CD4-positive, alpha-beta T cell treated with Interleukin-12 subunit alpha and Interleukin-12 subunit beta, for 1 hour (primary cell): ENCODE measurements around the gene BATF3.
"Not testable (repeated sequence)": the region's sequence is repeated elsewhere in the genome, so short reads cannot be mapped to it uniquely, and the experiment has no call there.

Experiments
- DNase-seq: peaks from one replicate; pipeline ENCODE4 v3.0.0-alpha.2; 2020

Gene BATF3, protein sequence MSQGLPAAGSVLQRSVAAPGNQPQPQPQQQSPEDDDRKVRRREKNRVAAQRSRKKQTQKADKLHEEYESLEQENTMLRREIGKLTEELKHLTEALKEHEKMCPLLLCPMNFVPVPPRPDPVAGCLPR

DNA sequence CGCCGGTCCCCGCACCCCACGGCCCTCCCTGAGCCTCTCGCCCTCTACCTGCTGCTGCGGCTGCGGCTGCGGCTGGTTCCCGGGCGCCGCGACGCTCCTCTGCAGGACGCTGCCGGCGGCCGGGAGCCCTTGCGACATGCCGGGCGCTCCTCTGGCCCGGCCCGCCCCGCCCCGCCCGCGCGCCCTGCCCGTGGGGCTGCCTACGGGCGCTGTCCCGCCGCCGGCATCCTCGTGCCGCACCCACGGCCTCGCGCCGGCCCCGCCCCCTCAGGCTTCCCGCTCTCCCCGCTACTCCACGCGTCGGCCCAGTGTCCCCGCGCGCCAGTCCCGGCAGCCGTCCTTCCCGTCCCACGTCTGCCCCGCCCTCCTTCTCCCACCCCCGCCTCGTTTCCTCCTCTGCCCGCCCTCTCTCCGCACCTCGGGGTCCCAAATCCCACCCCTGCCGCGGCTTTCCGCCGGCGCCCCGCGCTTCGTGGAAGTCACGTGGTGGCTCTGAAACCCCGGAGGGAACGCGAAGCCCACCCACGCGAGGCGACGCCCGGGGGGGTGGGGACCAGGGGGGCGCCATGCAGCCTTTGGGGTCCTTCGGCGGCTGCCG lies at the start of gene BATF3:
BATF3 (minus strand) TSS at position 216 of the 598 bp plus-strand sequence; CDS start at position 138, 78 bp downstream.
- DNase-seq, result peak; percentile 52

DNA sequence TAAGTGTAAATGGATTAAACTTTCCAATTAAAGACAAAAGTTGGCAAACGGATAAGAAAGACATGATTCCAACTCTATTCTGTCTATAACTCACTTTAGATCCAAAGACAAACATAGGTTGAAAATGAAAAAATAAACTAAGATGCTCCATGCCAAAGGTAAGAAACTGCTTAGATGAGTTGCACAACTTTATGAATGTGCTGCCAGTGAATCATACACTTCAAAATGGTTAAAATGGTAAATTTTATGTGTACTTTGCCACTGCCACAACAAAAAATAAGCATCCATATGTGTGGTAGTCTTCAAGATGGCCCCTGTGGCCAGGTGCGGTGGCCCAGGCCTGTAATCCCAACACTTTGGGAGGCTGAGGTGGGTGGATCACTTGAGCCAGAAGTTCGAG lies 46.9 kb upstream of the BATF3 start:
- DNase-seq, result no peak

DNA sequence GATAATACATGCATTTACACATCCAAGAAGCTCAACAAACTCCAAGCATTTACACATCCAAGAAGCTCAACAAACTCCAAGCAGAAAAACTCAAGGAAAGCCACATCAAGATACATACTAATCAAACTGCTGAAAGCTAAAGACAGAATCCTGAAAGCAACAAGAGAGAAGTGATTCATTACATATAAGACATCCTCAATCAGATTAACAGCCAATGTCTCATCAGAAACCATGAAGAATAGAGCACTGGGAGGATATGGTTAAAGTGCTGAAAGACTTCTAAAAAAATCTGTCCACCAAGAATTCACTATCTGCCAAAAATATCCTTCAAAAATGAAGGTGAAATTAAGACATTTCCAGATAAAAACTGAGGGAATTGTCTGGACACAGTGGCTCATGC lies 45.7 kb upstream of the BATF3 start:
- no peak for DNase-seq

DNA sequence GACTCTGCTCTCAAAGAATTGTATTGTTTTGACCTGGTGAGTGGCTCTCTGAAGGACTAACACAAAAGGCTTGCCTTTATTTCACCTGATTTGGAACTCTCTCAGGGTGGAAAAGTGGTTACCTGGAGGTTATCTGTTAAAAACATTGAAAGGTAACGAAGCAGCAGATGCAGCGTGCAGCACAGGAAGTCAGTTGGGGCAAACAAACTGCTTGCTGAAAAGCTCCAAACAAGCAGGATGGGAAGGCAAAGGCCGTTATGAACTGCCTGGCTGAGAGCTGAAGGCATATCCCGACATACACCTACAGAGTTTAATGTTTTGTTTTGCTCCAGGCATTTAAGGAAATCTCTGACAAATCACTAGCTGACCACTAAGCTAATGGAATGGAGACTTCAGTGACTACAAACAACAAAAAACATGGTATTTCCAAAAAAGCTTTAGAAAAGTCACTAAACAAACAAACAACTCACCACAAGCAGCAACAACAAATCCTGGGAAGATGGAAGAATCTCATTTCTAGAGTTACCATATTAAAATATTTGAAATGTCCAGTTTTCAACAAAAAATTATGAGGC lies 44.3 kb upstream of the BATF3 start:
- DNase-seq, result no peak

DNA sequence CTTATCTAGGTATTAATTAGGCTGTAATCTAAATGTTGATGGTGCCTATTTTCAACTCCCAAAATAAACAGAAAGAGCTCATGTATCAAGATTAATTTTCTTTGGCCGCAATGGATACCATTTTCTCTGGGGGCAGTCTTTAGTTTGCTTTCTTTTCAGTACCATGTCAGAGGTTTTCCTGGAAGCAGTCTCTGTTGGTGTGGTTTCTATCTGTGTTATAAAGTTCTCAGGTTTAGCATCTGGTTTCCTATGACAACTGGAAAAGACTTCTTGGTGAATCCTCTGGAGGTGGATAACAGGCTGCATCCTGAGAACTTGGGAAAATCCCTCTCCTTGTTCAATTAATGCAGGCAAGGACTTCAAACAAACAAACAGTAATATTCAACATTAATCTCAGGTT lies 38.7 kb upstream of the BATF3 start:
- DNase-seq, result no peak

DNA sequence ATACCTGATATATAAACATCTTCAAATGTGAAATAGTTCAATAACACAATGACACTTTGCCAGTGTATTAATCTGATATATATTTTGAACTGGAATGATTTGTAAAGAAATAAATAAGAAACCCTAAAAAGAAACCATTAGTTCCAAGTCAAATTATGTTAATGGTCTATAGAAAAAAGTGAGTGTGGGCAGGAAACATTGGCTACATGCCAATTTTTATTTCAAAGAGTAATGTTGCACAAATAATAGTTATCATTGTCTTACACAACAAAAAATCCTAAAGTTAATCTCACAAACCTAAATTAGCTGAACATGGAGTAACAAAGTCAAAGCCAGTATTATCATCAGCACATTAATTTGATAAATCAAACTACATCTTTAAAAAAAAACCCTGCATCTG lies 37.9 kb upstream of the BATF3 start:
- DNase-seq, result no peak

DNA sequence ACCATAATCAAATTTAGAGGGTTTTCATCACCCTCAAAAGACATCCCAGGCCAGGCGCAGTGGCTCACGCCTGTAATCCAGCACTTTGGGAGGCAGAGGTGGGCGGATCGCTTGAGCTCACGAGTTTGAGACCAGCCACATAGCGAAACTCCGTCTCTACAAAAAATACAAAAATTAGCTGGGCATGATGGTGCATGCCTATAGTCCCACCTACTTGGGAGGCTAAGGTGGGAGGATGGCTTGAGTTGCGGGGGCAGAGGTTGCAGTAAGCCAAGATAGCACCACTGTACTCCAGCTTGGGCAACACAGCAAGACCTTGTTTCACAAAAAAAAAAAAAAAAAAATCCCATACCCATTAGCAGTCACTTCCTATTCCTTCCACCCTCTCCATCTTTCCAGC lies 33.5 kb upstream of the BATF3 start:
- no peak for DNase-seq

DNA sequence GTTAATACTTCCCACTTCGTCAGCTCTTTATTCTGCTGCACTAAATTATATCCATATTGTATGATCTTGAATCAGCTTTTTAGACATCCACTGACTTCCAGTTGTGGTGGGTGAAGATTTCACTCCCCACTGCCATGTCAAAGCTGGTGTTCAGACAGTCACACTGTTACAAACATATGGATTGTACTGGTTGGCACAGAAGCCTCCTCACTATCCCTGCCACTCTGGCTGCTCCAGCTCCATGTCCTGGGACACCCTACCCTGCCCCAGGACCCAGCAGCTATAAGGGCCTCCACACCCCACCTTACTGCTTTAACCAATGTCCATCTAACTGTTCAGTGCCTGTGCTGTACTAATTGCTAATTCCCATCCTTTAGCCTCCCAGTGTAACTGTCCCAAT lies 32.0 kb upstream of the BATF3 start:
- no peak for DNase-seq

DNA sequence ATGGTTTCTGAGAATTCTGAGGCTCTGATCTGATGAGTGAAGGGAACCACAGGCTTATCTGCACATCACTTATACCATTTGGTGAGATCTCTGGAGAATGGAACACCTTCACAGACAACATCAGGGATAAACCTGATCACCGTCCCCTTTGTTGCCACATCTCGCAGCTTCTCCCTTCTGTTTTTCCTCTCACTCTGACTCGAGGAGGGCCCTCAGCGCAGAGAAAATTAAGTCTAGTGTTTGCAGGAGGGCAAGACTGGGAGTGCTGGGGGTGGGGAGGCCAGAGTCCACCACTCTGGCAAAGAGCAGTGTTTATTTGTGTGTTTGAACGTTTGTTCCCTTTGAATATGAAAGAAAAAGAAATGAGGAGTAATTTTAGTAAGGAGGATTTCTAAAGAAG lies 29.0 kb upstream of the BATF3 start:
- DNase-seq, result no peak

DNA sequence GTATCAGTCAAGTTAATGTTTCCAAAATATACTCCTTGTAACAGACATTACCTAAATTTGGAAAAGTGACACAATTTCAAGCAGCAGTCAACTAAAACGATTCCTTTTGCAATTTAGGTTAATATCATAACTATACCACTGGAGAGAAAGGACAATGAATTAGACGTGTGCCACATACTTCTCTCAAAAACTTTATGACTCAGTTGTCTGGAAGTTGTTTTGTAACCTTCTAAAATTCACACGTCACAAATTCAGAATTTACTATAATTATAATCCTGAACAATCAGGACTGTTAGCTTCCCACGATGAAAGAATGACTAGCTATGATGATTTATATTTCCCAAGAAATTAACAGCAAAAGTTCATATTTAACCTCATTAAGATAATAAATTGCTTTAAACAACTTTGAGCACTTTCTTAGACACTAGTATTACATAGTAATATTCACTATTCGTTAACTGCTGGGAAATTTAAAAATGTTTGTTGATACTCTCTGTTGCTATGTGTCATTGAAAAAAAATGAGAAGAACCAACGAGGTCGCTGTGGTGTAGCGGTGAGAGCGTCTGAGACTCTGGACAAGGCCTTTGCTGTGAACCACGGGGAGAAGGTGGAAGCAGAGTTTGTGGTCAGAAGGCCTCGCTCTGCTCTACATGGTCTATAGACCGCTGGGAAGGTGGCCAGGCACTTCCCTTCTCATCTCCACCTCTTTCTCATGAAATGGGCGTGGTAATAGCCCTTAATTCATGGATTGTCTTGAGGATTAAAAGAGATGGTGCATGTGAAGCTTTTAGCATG lies 27.9 kb upstream of the BATF3 start:
- peak; percentile 14 for DNase-seq

DNA sequence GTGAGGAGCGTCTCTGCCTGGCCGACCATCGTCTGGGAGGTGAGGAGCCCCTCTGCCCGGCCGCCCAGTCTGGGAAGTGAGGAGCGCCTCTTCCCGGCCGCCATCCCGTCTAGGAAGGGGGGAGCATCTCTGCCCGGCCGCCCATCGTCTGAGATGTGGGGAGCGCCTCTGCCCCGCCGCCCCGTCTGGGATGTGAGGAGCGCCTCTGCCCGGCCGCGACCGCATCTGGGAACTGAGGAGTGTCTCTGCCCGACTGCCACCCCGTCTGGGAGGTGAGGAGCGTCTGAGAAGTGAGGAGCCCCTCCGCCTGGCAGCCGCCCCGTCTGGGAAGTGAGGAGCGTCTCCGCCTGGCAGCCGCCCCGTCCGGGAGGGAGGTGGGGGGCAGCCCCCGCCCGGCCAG lies 25.0 kb upstream of the BATF3 start:
- not testable (repeated sequence) for DNase-seq

DNA sequence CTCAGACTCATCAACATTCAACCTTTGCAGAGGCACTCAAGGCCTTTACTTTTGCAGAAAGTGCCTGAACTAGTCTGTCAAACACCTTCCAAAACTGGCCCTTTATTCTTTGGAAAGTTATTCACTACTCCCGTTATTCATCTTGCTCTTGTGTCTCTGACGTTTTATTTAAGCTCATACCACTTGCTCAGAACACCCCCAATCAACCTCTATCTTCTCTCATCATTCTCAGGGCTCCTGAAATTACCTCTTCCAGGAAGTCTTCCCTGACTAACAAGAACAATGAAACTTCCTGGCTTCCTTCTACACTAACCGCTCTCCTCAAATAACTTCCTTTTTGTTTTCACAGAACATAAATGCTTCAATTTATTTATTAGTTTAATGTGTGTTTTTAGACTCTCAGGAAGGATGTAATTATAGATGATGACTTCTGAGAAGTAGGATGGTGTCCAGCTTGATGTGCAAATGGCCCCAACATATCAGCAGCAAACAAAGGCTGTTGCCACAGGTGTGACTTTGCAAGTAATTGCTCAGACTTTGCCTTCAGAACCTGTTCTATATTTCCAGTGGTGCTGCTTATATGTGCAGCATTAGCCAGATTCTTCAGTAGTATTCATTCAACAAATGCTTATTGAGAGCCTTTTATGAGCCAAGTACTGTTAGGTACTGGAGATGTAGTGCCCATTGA lies 22.8 kb upstream of the BATF3 start:
- no peak for DNase-seq

DNA sequence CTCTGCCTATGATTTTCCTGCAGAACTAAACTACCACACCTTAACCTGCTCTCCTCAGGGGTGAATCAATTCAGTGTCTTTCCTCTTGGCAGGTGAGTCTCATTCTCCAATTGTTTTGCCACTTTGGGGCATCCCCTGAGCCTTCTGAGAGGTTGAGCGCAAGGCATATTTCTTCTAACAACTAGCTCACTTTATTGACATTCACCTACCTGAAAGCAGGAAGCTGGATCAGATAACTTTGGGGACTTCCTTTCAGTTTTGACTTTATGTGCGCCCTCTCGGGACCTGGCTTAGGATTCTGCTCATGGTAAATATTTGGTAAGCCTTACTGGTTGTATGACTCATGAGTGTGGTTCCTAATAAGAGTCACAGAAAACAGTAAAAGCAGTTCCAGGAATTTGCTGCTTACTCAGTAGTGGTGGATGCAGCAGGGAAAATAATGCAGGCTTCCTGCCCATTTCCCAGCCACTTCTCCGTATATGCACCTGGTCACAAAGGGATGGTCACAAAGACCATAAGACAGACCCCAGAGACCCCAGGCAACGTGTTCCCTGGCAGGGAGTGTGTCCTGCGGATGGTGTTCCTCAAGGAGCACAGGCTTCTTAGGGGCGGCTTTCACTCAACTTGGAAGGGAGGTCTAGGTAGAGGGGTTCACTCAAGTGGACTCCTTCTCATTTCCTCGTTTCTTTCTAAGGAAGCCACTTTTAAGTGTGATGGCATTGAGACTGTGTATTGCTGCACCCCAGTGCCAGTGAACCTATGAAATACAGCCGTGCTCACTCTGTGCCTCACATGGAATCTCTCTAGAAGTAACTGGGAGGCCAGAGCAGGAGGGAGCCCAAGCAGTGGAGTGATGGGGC lies 22.0 kb upstream of the BATF3 start:
- DNase-seq, result no peak

DNA sequence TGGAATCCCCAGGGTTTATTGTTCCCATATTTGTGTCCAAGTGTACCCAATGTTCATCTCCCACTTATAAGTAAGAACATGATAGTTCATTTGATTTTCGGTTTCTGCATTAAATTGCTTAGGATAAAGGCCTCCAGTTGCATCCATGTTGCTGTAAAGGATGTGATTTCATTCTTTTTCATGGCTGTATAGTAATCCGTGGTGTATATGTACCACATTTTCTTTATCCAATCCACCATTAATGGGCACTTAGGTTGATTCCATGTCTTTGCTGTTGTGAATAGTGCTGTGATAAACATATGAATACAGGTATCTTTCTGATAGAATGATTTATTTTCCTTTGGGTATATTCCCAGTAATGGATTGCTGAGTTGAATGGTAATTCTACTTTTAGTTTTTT lies 20.0 kb upstream of the BATF3 start:
- DNase-seq, result no peak

DNA sequence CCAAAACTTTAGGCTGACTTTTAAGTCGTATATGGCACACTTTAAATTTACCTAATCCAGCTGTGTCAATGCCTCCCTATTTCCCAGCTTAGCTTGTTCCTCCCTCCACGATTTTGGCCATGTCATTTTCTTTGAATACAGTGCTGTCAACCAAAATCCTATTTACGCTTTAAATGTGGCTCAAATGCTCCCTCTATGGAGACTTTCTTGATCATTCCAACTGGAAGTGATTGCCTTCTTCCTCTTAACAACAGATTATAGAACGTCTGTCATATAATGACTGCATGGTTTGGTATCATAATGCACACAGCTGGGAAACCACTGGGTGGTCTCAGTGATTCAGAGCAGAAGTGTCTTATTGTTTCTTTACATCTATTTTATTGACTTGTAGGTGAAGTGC lies 18.9 kb upstream of the BATF3 start:
- no peak for DNase-seq

DNA sequence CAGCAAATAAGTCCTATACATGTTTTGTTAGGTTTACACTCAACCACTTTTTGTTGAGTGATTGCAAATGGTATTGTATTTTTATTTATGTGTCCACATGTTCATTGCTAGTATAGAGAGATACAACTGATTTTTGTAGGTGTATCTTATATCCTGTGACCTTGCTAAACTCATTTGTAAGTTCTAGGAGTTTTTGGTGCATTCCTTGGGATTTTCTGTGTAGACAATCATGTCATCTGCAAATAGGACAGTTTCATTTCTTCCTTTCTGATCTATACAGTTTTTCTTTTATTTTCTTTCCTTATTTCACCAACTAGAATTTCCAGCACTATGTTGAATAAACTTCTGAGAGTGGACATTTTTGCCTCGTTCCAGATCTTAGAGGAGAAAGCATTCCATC lies 16.5 kb upstream of the BATF3 start:
- DNase-seq, result no peak

DNA sequence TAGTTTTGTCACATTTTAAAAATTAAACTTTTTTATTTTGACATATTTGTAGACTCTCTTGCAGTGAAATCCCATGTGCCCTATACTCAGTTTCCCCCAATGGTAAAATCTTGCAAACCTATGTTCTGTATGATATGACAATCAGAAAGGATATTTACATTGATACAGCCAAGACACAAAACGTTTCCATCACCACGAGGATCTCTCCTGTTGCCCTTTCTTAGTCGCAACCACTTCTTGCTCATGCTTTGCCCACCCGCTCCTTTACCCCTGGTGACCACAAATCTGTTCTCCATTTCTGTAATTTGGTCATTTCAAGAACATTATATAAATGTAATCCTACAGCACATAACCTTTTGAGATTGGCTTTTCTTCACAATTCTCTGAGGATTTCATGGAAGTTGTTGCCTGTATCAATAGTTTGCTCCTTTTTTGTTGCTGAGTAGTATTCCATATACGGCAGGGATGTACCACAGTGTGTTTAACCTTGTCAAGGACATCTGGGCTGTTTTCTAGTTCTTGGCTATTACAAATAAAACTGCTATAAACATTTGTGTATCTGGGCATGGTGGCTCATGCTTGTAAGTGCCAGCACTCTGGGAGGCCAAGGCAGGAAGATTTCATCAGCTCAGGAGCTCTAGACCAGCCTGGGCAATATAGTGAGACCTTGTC lies 14.0 kb upstream of the BATF3 start:
- no peak for DNase-seq

DNA sequence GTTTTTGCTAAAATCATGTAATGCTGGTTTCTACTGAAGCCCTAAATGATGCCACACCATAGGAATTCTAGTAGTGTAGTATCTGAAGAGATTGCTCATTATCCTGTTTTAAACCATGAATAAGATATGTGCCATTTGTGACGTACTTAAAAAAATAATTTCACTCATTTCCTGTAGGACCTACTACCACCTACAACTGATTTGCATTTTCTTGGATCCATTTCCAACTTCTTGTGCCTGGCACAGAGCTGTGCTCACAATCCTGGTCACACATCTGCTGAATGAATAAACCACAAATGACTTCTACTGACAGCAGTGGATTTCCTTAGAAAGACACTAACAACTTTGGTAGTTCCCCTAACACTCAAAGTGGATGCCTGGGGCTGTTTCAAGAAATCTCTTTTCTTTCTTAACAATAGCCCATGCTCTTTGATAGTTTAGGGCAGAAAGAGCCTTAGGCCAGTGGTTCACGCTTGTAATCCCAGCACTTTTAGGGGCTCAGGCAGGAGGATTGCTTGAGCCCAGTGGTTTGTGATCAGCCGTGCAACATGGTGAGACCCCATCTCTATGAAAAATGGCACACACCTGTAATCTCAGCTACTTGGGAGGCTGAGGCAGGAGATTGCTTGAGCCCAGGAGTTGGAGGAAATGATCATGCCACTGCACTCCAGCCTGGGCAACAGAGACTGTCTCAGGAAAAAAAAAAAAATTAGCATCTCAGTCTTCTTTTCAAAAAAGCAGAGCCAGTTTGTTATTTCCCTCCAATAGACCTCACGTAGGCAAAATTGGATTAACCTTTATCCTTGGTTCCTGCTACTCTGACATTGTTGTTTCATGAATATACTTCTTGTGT lies 13.0 kb upstream of the BATF3 start:
- no peak for DNase-seq

DNA sequence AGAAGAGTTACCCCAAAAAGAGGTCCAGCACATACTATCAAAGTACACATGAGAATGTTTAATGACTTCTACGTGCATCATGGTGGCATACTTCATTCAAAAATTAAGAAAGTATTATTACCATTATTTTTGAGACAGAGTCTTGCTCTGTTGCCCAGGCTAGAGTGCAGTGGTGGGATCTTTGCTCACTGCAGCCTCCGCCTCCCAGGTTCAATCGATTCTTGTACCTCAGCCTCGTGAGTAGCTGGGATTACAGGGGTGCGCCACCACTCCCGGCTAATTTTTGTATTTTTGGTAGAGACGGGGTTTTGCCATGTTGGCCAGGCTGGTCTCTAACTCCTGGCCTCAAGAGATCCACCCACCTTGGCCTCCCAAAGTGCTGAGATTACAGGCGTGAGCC lies 12.3 kb upstream of the BATF3 start:
- not testable (repeated sequence) for DNase-seq

DNA sequence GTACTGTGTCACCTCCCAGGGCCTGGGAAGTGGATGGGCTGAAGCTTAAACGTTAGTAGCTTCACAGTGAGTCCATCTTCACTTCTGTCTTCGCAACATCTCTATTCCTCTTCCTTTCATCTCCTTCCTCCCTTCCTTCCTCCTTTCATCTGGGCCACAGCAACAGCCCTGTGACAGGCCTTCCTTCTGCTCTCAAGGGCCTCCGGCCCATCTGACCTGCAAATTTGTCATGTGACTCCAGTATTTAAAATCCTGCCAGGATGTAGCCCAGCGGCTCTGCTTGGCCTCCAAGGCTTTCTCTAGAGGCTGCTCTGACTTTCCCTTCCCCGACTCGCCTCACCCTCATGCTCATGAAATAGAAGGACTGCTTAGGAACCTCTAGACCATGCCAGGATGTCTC lies 10.9 kb upstream of the BATF3 start:
- DNase-seq, result no peak

DNA sequence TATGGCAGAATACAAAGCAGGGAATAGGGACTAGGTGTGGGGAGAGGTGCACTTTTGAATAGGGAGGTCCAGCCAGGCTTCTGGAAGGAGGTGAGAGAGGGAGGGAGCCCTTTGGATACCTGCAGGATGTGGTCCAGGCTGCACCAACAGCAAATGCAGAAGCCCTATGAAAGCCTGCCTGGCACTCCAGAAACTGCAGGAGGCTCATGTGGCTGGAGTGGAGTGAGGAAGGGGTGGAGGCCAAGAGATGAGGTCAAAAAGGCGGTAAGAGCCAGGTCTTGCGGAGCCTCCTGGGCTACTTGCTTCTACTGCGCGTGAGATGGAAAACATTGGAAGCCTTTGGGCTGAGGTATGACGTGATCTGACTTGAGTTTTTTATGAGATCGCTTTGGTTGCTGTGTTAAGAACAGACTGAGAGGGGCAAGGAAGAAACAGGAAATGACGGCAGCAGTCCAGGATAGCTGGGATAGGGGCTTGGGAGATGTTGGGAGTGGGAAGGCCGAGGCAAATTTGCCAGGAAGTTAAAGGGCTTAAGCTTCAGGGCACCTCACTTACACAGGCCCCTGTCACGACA lies 4.4 kb upstream of the BATF3 start:
- DNase-seq, result no peak
